Left lung (tissue), 10 donors: ENCODE data around the gene CHPF. TPM values are rescaled to one million over a fixed set of nuclear protein-coding genes. Genes with fewer than 3 reads are reported as not detected.

Source experiments
- ATAC-seq: fragments of 200-7000 bp; cut with Tn5 transposase; one replicate; pipeline ENCODE4 v1.9.1; 2020; ENCODE audit warnings: moderate library complexity
- DNase-seq, 4 donors: peaks; one replicate each; pipeline ENCODE4 v3.0.0-alpha.2; 2013 to 2020
- H3K27ac ChIP-seq, 2 donors: fragments of 200-600 bp; sonication (generic) in 1 of 2; one replicate each; pipeline versions ENCODE4 v1.5.0 to v1.8.0; 2020 to 2021
- H3K27me3 ChIP-seq, 2 donors: fragments of 200-600 bp; sonication (generic) in 1 of 2; one replicate each; pipeline versions ENCODE4 v1.5.0 to v1.8.0; 2020 to 2021
- H3K36me3 ChIP-seq, 2 donors: fragments of 200-600 bp; sonication (generic) in 1 of 2; one replicate each; pipeline versions ENCODE4 v1.5.0 to v1.8.0; 2020 to 2021
- H3K4me1 ChIP-seq, 2 donors: fragments of 200-600 bp; one replicate each; pipeline ENCODE4 v1.8.0; 2021
- H3K4me3 ChIP-seq, 2 donors: fragments of 200-600 bp; sonication (generic) in 1 of 2; one replicate each; pipeline versions ENCODE4 v1.5.0 to v1.8.0; 2020 to 2021; ENCODE audit warnings: mild to moderate bottlenecking in 1 of 2
- H3K9me3 ChIP-seq, 2 donors: fragments of 200-600 bp; sonication (generic) in 1 of 2; one replicate each; pipeline versions ENCODE4 v1.5.0 to v1.8.0; 2020 to 2021
- CTCF ChIP-seq, 2 donors: fragments of 200-600 bp; sonication (generic) in 1 of 2; IDR thresholded peaks; one replicate each; pipeline versions ENCODE4 v1.5.0 to v1.8.0; 2021; ENCODE audit warnings: antibody characterized with exemption in 2 of 2
- intact Hi-C, 2 donors: fragments of 100-400 bp; cut with DNase I; formaldehyde crosslinking; loops; one replicate each; pipeline versions ENCODE4 v1.11.2 to v1.14.2; 2022
- polyA plus RNA-seq, 6 donors: library from polyadenylated mRNA; unstranded; fragments of 120-200 nt; gene quantifications; one replicate each; pipeline ENCODE4 v1.2.1, GENCODE V29; 2013; ENCODE audit not compliant: insufficient read length in 6 of 6
- total RNA-seq, 2 donors: library from RNA; stranded (reverse); fragmentation: NEBNext Ultra II Directional; extraction: Animal tissue kit (Norgen Biotek cat#: 25700); gene quantifications; one replicate each; pipeline ENCODE4 v1.2.1, GENCODE V29; 2021
- donor health status: DM: no; HTN: yes; CAD: no.
- donor health status: DM: no; HTN: no; CAD: no.

Gene CHPF
- total and polyA plus RNA-seq, 8 donors, result 18.8 to 114 (median 28.0) TPM

- intact Hi-C loops, result no loop called here
- no peak overlapping the region for H3K27ac ChIP-seq
- H3K4me3 ChIP-seq, result no peak overlapping the region
- no peaks in the 10 kb centered on the region for H3K27me3 ChIP-seq
- TF ChIP-seq CTCF (IDR thresholded peaks at IDR 0.05), result no peak
- no peaks in the 10 kb centered on the region for H3K36me3 ChIP-seq
- DNase-seq (no peak), ATAC-seq (no peak)
- no peaks in the 10 kb centered on the region for H3K9me3 ChIP-seq
- no peaks in the 10 kb centered on the region for H3K4me1 ChIP-seq
Measured at GRCh38 chr2:219591091-219591490, 47.5 kb upstream of the CHPF start.

- Histone ChIP-seq H3K4me1 (no peaks in the 10 kb centered on the region), H3K36me3 (no peaks in the 10 kb centered on the region), H3K27ac (no peak overlapping the region), H3K4me3 (no peak overlapping the region), H3K27me3 (peaks cover 0 to 25% of the 10 kb centered on the region in 2 donors), H3K9me3 (no peaks in the 10 kb centered on the region)
- intact Hi-C loops, result no loop called here
- ATAC-seq (no peak), DNase-seq (no peak)
- no peak for TF ChIP-seq CTCF (IDR thresholded peaks at IDR 0.05)
Measured at GRCh38 chr2:219581346-219581745, 37.7 kb upstream of the CHPF start.

GRCh38 chr2:219578811-219579613 is 35.4 kb upstream of the CHPF start:
- ATAC-seq (peak; percentile 48), DNase-seq (peak in 1 of 4 donors; percentile 48)
- no peak overlapping the region for H3K4me3 ChIP-seq
- no peaks in the 10 kb centered on the region for H3K4me1 ChIP-seq
- H3K27me3 ChIP-seq, result peaks cover 0 to 20% of the 10 kb centered on the region in 2 donors
- no peaks in the 10 kb centered on the region for H3K36me3 ChIP-seq
- intact Hi-C loops, result no loop called here
- TF ChIP-seq CTCF (IDR thresholded peaks at IDR 0.05), result no peak
- no peaks in the 10 kb centered on the region for H3K9me3 ChIP-seq
- H3K27ac ChIP-seq, result peak overlapping the region in 1 of 2 donors; percentile 48

GRCh38 chr2:219576505-219577388 is 33.1 kb upstream of the CHPF start:
- Histone ChIP-seq H3K27ac (no peak overlapping the region), H3K9me3 (no peaks in the 10 kb centered on the region), H3K4me3 (no peak overlapping the region), H3K27me3 (peaks cover 0 to 33% of the 10 kb centered on the region in 2 donors), H3K36me3 (no peaks in the 10 kb centered on the region), H3K4me1 (no peaks in the 10 kb centered on the region)
- peak; percentile 20 for ATAC-seq
- DNase-seq, result peak in 2 of 4 donors; percentile 42 to 77
- intact Hi-C loops, result no loop called here
- no peak for TF ChIP-seq CTCF (IDR thresholded peaks at IDR 0.05)
